Stimulated activated CD4-positive, alpha-beta T cell treated with anti-CD3 and anti-CD28 coated beads, Interleukin-12 subunit alpha, Interleukin-12 subunit beta, amount 100 ng/mL, for 4 hours (primary cell): ENCODE results near the gene TNFRSF4.

Source experiments
- DNase-seq: peaks from one replicate; pipeline ENCODE4 v3.0.0-alpha.2; 2020

The TNFRSF4 gene

DNA sequence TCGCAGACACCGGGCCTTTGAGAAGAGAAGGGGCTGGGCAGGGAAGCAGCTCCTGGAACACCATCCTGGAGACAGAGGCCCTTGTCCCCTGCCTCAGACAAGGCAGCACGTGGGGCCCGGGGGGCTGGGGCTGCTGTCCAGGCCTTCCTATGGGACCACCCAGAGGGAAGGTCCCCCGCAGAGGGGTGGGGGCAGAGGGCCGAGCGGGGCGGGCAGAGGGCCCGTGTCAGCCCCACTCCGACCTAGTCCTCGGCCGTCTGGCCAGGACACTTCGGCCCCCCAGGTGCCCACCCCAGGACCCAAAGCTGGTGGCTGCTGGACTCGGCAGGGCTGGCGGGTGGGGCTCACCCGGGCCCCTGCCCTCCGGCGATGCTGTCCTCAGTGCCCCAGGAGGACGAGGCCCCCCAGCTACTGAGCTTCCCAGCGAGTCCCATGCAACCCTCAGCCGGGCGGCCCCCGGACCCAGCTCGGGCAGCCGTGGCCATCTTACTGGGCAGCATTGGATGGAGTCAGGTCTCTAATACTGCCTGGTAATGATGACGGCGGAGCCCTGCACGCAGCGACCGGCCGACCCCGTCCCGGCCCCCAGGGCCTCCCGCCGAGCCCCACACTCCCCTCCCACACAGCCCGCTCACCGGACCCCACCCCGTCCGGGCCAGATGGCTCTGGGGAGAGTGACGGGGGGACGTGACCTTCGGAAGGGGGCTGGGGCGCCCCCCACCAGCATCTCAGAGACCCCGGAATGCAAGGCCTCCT, 47.1 kb downstream of the TNFRSF4 start:
- no peak for DNase-seq

DNA sequence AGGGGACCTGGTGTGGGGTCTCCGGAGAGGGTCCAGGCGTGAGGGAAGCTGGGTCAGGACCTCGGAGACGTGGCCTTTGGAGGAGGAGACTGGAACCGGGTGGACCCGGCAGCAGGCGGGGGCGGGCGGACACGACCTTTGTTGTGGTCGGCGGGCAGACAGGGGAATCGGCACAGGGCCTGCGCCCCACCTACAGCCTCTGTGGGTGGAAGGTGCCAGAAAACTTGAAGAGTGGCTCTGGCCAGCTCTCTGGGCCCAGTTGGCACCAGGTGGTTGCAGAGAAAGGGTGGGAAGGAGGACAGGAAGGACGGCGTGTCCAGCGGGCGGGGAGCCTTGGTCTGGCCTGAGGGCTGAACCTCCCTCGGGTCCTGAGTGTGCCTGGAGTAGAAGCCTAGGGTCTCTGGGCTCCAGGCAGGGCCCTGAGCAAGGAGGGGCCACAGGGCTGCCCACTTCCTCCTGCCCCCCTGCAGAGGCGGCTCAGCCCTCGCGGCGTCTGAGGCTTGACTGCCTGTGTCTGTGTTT, 48.0 kb downstream of the TNFRSF4 start:
- no peak for DNase-seq

DNA sequence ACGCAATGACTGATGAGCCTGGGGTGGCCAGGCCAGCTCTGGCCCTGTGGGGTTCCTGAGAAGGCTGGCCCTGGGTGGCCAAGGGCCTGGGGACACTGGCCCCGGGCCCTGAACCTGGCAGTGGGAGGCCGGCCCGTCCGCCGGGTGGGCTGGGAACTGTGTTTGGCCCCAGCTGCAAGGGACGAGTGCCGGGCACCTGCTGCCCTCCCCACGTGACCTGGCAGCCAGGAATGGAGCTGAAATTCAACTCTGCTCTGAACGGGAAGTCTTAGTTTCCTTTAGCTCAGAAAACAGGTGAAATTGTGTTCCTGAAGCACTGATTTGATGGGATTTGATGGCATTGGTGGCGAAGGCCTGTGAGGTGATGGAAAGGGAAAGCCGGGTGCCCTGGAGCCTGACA, 48.5 kb downstream of the TNFRSF4 start:
- DNase-seq = no peak

DNA sequence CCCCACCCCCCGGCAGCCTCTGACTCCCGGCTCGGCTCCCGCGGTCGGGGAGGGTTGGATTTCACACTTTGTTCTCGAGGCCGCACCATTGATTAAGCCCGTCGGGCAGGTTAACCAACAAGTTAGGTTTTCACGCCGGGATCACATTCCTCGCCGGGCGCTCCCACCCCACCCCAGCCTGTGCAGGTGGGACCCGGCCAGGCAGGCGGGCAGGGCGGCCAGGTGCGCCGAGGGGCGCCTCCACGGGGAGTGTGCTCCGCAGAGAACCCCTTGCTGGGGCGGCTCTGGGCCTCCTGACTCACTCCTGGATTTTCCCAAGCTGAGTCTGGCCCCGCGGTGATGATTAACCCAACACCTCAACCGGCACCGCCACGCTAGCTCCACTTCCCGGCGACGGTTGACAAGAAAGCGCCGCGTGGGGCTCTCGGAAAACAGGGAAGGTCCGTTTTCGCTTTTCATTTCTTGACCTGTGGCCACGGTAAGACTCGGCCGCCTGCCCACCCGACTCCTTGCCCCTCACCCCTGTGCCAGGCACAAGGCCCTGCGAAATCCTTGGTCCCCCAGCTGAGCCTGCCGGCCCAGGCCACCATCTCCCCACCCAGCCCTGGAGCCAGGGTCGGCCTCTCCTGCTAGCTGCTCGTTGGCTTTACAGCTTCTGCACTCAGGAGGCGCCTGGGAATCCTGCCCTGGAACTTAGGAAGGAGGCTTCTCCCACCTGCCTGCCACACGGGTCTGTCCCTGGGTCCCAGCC, 49.1 kb downstream of the TNFRSF4 start:
- no peak for DNase-seq

DNA sequence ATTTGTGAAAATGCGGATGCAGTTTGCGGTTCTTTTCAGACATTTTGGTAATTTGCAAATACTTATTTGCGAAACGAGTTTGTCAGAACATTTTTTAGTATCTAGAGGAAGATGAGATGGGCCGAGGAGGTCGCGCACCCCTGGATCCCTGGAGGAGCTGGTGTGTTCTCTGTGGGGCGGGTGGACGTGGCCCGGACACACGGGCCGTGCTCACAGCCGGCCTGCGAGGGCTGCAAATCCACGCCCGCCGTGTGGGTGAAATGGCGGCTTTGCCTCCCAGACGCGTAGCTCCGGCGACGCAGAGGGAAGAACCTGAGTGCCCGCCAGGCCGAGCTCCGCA, 49.6 kb downstream of the TNFRSF4 start:
- DNase-seq = no peak

DNA sequence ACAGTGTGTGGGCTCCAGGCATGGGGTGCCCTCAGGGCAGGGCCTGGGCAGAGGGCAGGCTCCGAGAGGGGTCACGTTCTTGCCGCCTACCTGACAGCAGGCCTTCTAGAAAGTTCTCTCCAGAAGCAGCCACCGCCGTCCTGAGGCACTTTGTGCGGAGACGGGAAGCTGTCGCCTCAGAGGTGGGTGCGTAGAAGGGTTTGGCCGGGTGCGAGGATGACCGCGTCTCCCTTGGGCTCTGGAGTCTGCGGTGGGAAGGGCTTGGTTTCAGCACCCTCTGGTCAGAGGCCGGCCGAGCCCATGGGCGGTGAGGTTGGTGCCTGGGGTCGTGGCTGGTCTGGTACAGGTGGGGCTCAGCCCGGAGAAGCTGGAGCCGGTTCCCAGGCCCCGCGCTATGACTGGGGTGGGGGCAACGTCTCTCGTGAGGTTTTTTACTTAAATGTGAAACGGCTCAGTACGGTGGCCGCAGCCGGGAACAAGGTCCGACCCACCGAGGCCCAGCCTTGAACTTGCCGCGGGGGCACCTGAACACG, 50.3 kb downstream of the TNFRSF4 start:
- DNase-seq = no peak

DNA sequence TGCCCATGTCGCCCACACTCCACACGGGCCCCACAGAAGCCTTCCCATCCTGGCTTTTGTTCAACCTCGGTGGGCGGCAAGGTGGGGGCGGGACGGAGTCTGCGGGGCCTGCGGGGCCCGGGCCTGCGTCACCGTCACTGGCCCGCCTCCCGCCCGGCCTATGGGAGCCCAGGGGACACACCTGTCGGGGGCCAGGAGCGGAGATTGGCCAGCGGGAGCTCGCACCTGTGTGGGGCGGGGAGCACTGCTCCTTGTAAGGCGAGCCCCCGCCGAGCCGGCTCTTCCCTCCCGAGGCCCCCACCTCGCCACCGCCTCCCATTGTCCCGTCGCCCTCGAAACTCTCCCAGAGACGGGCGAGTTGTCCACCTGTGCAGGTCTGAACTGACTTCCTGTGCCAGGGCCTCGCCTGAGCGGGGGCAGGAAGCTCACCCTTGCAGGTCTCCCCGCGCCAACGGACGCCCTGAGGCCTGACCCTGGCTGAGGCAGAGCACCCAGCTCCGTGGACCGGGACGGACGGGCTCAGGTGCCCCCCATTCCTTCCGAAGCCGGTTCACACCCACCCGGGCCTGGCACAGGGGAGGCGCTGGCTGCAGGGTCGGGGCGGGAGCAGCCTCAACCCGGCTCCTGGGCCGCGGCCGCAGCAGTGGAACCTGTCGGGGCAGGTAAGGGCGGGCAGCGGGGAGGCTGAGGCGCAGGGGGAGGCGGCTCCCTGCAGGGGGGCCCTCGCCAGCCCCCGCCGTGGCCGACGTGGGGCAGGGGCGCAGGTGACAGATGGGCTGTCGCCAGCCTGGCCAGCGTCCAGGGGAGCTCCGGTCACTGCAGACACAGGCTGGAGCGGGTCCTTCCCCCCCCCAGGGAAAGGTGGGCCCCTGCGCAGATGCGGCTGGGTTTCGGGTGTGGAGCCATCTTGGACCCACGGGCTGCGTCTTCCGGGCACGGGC, 51.1 kb downstream of the TNFRSF4 start:
- DNase-seq = no peak

DNA sequence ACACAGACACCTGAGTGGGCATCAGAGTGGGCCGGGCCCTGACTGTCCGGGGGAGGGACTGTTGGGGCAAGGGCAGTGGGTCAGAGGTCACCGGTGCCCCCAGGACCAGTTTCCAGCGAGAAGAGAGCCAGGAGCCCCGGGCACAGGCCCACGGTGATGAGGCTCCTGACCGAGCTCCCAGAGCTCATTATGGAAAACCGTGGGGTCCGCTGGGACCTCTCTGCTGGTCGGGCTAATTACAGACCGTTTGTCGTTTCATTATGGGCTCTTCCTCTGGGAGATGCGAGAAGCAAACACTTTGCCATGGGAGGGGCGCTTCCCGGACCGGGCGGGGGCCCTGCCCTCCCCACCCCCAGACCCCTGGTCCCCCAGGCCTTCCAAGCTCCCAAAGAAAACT, 52.3 kb downstream of the TNFRSF4 start:
- DNase-seq = no peak
